HL-60 (cell line): ENCODE results near the gene RTN4.

Experiments
- DNase-seq, 2 experiments: peaks; one replicate each; pipeline ENCODE4 v3.0.0-alpha.2; 2010 to 2020; ENCODE audit warnings: low read depth in 1 of 2, low spot score in 1 of 2
- H3K27ac ChIP-seq: fragments of 250-450 bp; sonication (Bioruptor Pico); replicated peaks from 2 replicates; pipeline ENCODE4 v1.5.1; 2020; ENCODE audit warnings: mild to moderate bottlenecking, moderate library complexity
- H3K27me3 ChIP-seq: fragments of 250-450 bp; sonication (Bioruptor Pico); 2 replicates; pipeline ENCODE4 v1.5.1; 2021; ENCODE audit warnings: mild to moderate bottlenecking, moderate library complexity; ENCODE audit not compliant: insufficient read depth, poor library complexity, severe bottlenecking
- H3K4me3 ChIP-seq: replicated peaks from 2 replicates; pipeline ENCODE4 v1.5.1; 2011; ENCODE audit warnings: mild to moderate bottlenecking, control low read depth, low read length; ENCODE audit not compliant: insufficient read depth
- CTCF ChIP-seq: IDR thresholded peaks from one replicate; pipeline ENCODE4 v1.5.1; 2011; ENCODE audit warnings: low read length, control low read depth, inconsistent platforms; ENCODE audit not compliant: insufficient read depth
- GABPA ChIP-seq: IDR thresholded peaks from 2 replicates; pipeline ENCODE4 v1.6.1; 2012; ENCODE audit warnings: low read depth
- POLR2AphosphoS5 ChIP-seq: IDR thresholded peaks from 2 replicates; pipeline ENCODE4 v1.6.1; 2012; ENCODE audit warnings: low read depth
- REST ChIP-seq: IDR thresholded peaks from 2 replicates; pipeline ENCODE4 v1.6.1; 2012; ENCODE audit warnings: low read depth; ENCODE audit not compliant: insufficient replicate concordance
- SPI1 ChIP-seq: IDR thresholded peaks from 2 replicates; pipeline ENCODE4 v1.6.1; 2012; ENCODE audit warnings: low read depth, mild to moderate bottlenecking, borderline replicate concordance

Gene RTN4

GRCh38 chr2:54947136-54947535 is 103.1 kb downstream of the RTN4 start:
- DNase-seq = no peak
- Histone ChIP-seq H3K27me3 (no peaks in the 10 kb centered on the region), H3K27ac (no peak overlapping the region), H3K4me3 (no peak overlapping the region)
- no peak for TF ChIP-seq GABPA
- no peak for TF ChIP-seq SPI1
- no peak for TF ChIP-seq POLR2AphosphoS5
- no peak for TF ChIP-seq CTCF
- no peak for TF ChIP-seq REST

GRCh38 chr2:54946220-54946805 is 103.9 kb downstream of the RTN4 start:
- Histone ChIP-seq H3K27me3 (no peaks in the 10 kb centered on the region), H3K27ac (no peak overlapping the region), H3K4me3 (no peak overlapping the region)
- no peak for TF ChIP-seq CTCF
- TF ChIP-seq SPI1 = no peak
- no peak for TF ChIP-seq GABPA
- TF ChIP-seq REST = no peak
- TF ChIP-seq POLR2AphosphoS5 = no peak
- DNase-seq = no peak

GRCh38 chr2:54945391-54946219 is 104.6 kb downstream of the RTN4 start:
- TF ChIP-seq REST (no peak), SPI1 (no peak), POLR2AphosphoS5 (no peak), CTCF (no peak), GABPA (no peak)
- Histone ChIP-seq H3K27me3 (no peaks in the 10 kb centered on the region), H3K27ac (no peak overlapping the region), H3K4me3 (no peak overlapping the region)
- DNase-seq = no peak
